ENCODE data around the gene SRPRA. TPM values are rescaled to one million over a fixed set of nuclear protein-coding genes. Genes with fewer than 3 reads are reported as not detected.

The SRPRA gene
- total and polyA plus RNA-seq, 8 donors = 67.9 to 154 (median 77.6) TPM

- Histone ChIP-seq H3K27ac (no peak overlapping the region), H3K4me1 (peaks cover 11 to 70% of the 10 kb centered on the region in 2 donors), H3K4me3 (no peak overlapping the region), H3K36me3 (peaks cover 0 to 4% of the 10 kb centered on the region in 2 donors), H3K27me3 (no peaks in the 10 kb centered on the region), H3K9me3 (no peaks in the 10 kb centered on the region)
- DNase-seq = no peak
- intact Hi-C loops (cut with DNase I) = loop anchor here in 1 of 2 donors (5.0 to 10.0 kb wide), 2 partner anchors 121 to 168 kb away; no protein-coding TSS in a partner anchor
- no peak for ATAC-seq
- no peak for TF ChIP-seq CTCF (IDR thresholded peaks at IDR 0.05)
Measured at GRCh38 chr11:126313826-126314225, 45.1 kb upstream of the SRPRA start.

- peak overlapping the region in 1 of 2 donors; percentile 76 for H3K27ac ChIP-seq
- ATAC-seq = no peak
Measured at GRCh38 chr11:126312961-126313360, 44.3 kb upstream of the SRPRA start.

GRCh38 chr11:126311401-126312291 lies 43.0 kb upstream of the SRPRA start:
- peaks cover 0 to 4% of the 10 kb centered on the region in 2 donors for H3K36me3 ChIP-seq
- DNase-seq (no peak), ATAC-seq (peak; percentile 27)
- H3K9me3 ChIP-seq = no peaks in the 10 kb centered on the region
- H3K4me1 ChIP-seq = peaks cover 0 to 52% of the 10 kb centered on the region in 2 donors
- no peaks in the 10 kb centered on the region for H3K27me3 ChIP-seq
- H3K4me3 ChIP-seq = no peak overlapping the region
- peak overlapping the region; percentile 28 to 76 for H3K27ac ChIP-seq
- intact Hi-C loops (cut with DNase I) = loop anchor here in 1 of 2 donors (5.0 to 10.0 kb wide), 2 partner anchors 123 to 171 kb away; no protein-coding TSS in a partner anchor
- peak in 1 of 2 donors; percentile 13 for TF ChIP-seq CTCF (IDR thresholded peaks at IDR 0.05)

More at GRCh38 chr11:126312961-126313360, 44.3 kb upstream of the SRPRA start:
- no peaks in the 10 kb centered on the region for H3K27me3 ChIP-seq
- H3K36me3 ChIP-seq = peaks cover 0 to 4% of the 10 kb centered on the region in 2 donors
- H3K4me3 ChIP-seq = no peak overlapping the region
- H3K4me1 ChIP-seq = peaks cover 5 to 61% of the 10 kb centered on the region in 2 donors
- intact Hi-C loops (cut with DNase I) = loop anchor here in 1 of 2 donors (5.0 to 10.0 kb wide), 2 partner anchors 122 to 169 kb away; no protein-coding TSS in a partner anchor
- no peak for DNase-seq
- no peak for TF ChIP-seq CTCF (IDR thresholded peaks at IDR 0.05)
- H3K9me3 ChIP-seq = no peaks in the 10 kb centered on the region

- no peak overlapping the region for H3K4me3 ChIP-seq
- peak overlapping the region in 1 of 2 donors; percentile 76 for H3K27ac ChIP-seq
- no peaks in the 10 kb centered on the region for H3K9me3 ChIP-seq
- peaks cover 0 to 49% of the 10 kb centered on the region in 2 donors for H3K4me1 ChIP-seq
- DNase-seq (no peak), ATAC-seq (peak; percentile 6)
- peaks cover 0 to 4% of the 10 kb centered on the region in 2 donors for H3K36me3 ChIP-seq
- H3K27me3 ChIP-seq = no peaks in the 10 kb centered on the region
- intact Hi-C loops (cut with DNase I) = loop anchor here in 1 of 2 donors (5.0 to 10.0 kb wide), 2 partner anchors 124 to 171 kb away; no protein-coding TSS in a partner anchor
- TF ChIP-seq CTCF (IDR thresholded peaks at IDR 0.05) = no peak
Measured at GRCh38 chr11:126310992-126311310, 42.3 kb upstream of the SRPRA start.

Data from left lung (tissue), 10 donors.